GM12878 (cell line): ENCODE measurements around the gene PNMT. TPM values are rescaled to one million over a fixed set of nuclear protein-coding genes. Genes with fewer than 3 reads are reported as not detected.

Experiments
- ATAC-seq: fragments of 200-7000 bp; cut with Tn5 transposase; 3 replicates; pipeline ENCODE4 v1.9.1; 2020; ENCODE audit warnings: mild to moderate bottlenecking, moderate library complexity
- BruUV-seq: library from RNA; stranded (reverse); fragments of 400-500 nt; replicated peaks from 2 replicates; lab custom pipeline; 2021; lab: Mats Ljungman, UMichigan
- CTCF ChIA-PET: fragments of 300-600 bp; sonication (Branson Sonifier 250); formaldehyde crosslinking; extraction: SDS; loops from one replicate; lab custom pipeline; 2021; ENCODE audit warnings: inconsistent platforms; lab: Yijun Ruan, JAX
- POLR2A ChIA-PET: fragments of 350-600 bp; formaldehyde crosslinking; extraction: SDS; loops from one replicate; lab custom pipeline; 2021; ENCODE audit warnings: inconsistent platforms; lab: Charles Lee
- RAD21 ChIA-PET: fragments of 300-600 bp; sonication (Branson Sonifier 250); formaldehyde crosslinking; loops from one replicate; lab custom pipeline; 2023; ENCODE audit warnings: antibody characterized with exemption; ENCODE audit not compliant: unreplicated experiment; lab: Charles Lee
- SMC1A ChIA-PET: fragments of 300-600 bp; sonication (Branson Sonifier 250); formaldehyde crosslinking; loops from one replicate; lab custom pipeline; 2023; ENCODE audit not compliant: unreplicated experiment, uncharacterized antibody; lab: Charles Lee
- DNase-seq: peaks from one replicate; pipeline ENCODE4 v3.0.0-alpha.2; 2011; ENCODE audit warnings: low read depth, low spot score
- FAIRE-seq: peaks from 3 replicates; lab custom pipeline; 2011; peaks lifted over from hg19 to GRCh38; lab: Jason Lieb, UNC
- H2AFZ ChIP-seq: 2 replicates; pipeline ENCODE4 v1.6.0; 2011; ENCODE audit warnings: low read depth, low read length, control low read depth; ENCODE audit not compliant: control insufficient read depth
- H3K27ac ChIP-seq: 2 replicates; pipeline ENCODE4 v1.5.1; 2011; ENCODE audit warnings: control low read depth; ENCODE audit not compliant: control insufficient read depth, insufficient read depth
- H3K27me3 ChIP-seq, 2 experiments: replicated peaks in 1 of 2; 2 replicates each; pipeline versions ENCODE4 v1.6.0 to v1.6.1; 2011; ENCODE audit warnings: low read length in 1 of 2; ENCODE audit not compliant: control insufficient read depth in 2 of 2, insufficient read depth in 2 of 2
- H3K36me3 ChIP-seq, 2 experiments: 2 replicates each; pipeline ENCODE4 v1.5.1; 2011; ENCODE audit warnings: low read length in 1 of 2; ENCODE audit not compliant: control insufficient read depth in 2 of 2, insufficient read depth in 2 of 2
- H3K4me1 ChIP-seq: 2 replicates; pipeline ENCODE4 v1.6.1; 2011; ENCODE audit warnings: mild to moderate bottlenecking, low read length, moderate library complexity, mixed read lengths; ENCODE audit not compliant: control insufficient read depth, insufficient read depth
- H3K4me2 ChIP-seq: 2 replicates; pipeline ENCODE4 v1.6.0; 2011; ENCODE audit warnings: control low read depth; ENCODE audit not compliant: control insufficient read depth, insufficient read depth
- H3K4me3 ChIP-seq: fragments of 200-600 bp; sonication (generic); 2 replicates; pipeline ENCODE4 v1.5.1; 2016
- H3K79me2 ChIP-seq: 2 replicates; pipeline ENCODE4 v1.6.0; 2011; ENCODE audit warnings: low read length; ENCODE audit not compliant: control insufficient read depth, insufficient read depth
- H3K9ac ChIP-seq: 2 replicates; pipeline ENCODE4 v1.8.0; 2011; ENCODE audit warnings: low read length, control low read depth, mixed read lengths; ENCODE audit not compliant: control insufficient read depth, insufficient read depth
- H3K9me3 ChIP-seq: replicated peaks from 3 replicates; pipeline ENCODE4 v1.5.1; 2011; ENCODE audit warnings: mild to moderate bottlenecking, low read length; ENCODE audit not compliant: control insufficient read depth, insufficient read depth
- H4K20me1 ChIP-seq: 2 replicates; pipeline ENCODE4 v1.6.0; 2011; ENCODE audit not compliant: control insufficient read depth, insufficient read depth
- BCL3 ChIP-seq: IDR thresholded peaks from 2 replicates; pipeline ENCODE4 v1.6.1; 2011; ENCODE audit warnings: borderline replicate concordance, low read depth, mild to moderate bottlenecking, moderate library complexity, low read length; ENCODE audit not compliant: insufficient read depth, poor library complexity, severe bottlenecking
- CEBPZ ChIP-seq: fragments of 150-350 bp; IDR thresholded peaks from 2 replicates; pipeline ENCODE4 v1.6.1; 2016; ENCODE audit warnings: low read depth, low read length
- CHD4 ChIP-seq: fragments of 200-600 bp; sonication (generic); IDR thresholded peaks from 2 replicates; pipeline ENCODE4 v1.6.1; 2016; ENCODE audit warnings: mild to moderate bottlenecking
- ESRRA ChIP-seq: IDR thresholded peaks from 2 replicates; pipeline ENCODE4 v1.6.1; 2012; ENCODE audit warnings: mild to moderate bottlenecking, low read length, improper control_type of control experiment
- IRF4 ChIP-seq: IDR thresholded peaks from 2 replicates; pipeline ENCODE4 v1.6.1; 2011; ENCODE audit warnings: low read depth, low read length
- POLR2AphosphoS5 ChIP-seq: IDR thresholded peaks from 2 replicates; pipeline ENCODE4 v1.6.1; 2011; ENCODE audit warnings: mild to moderate bottlenecking, low read length, inconsistent platforms
- RAD21 ChIP-seq: IDR thresholded peaks from 2 replicates; pipeline ENCODE4 v1.6.1; 2011; ENCODE audit warnings: mild to moderate bottlenecking, low read depth, low read length, moderate library complexity; ENCODE audit not compliant: insufficient read depth
- RBBP5 ChIP-seq: fragments of 200-600 bp; sonication (generic); conservative IDR thresholded peaks from 2 replicates; pipeline ENCODE4 v1.6.1; 2016
- SMC3 ChIP-seq: IDR thresholded peaks from 2 replicates; pipeline ENCODE4 v1.6.1; 2011; ENCODE audit warnings: low read length, improper control_type of control experiment, borderline replicate concordance
- WGBS: methylation state at CpG from one replicate; pipeline ENCODE4 v1.1.6; 2016; ENCODE audit warnings: low lambda C conversion rate; ENCODE audit not compliant: insufficient replicate concordance, insufficient coverage; ENCODE audit errors: missing lambda C conversion rate; 5-methylcytosine and 5-hydroxymethylcytosine counted together
- in situ Hi-C: fragments of 300-500 bp; cut with MboI; formaldehyde crosslinking; loops from 9 replicates; pipeline ENCODE4 v1.14.3; 2018; ENCODE audit warnings: mixed read lengths
- intact Hi-C: fragments of 100-400 bp; cut with micrococcal nuclease; formaldehyde crosslinking; loops from one replicate; pipeline ENCODE4 v1.14.2; 2022; ENCODE audit not compliant: unreplicated experiment
- polyA plus RNA-seq, 11 experiments: library from polyadenylated mRNA; depleted of rRNA in 4 of 11; unstranded in 6 of 11; stranded (reverse) in 5 of 11; fragments of >200 nt; fragmentation: Nextera tagmentation in 4 of 11; fragmentation: Illumina TruSeq in 1 of 11; extraction: Ambion mirVana in 4 of 11; extraction: Trizol in 1 of 11; gene quantifications; 1 replicate in 1 of 11; 2 replicates in 10 of 11; pipeline versions ENCODE4 v1.2.1 to v1.2.3, GENCODE V29; 2011 to 2016; ENCODE audit warnings: inconsistent platforms in 2 of 11, missing spikeins in 2 of 11, low read depth in 1 of 11
- total RNA-seq, 4 experiments: library from RNA; depleted of rRNA in 3 of 4; stranded (reverse); fragments of >200 nt in 3 of 4; fragmentation: Illumina TruSeq in 1 of 4; extraction: Trizol in 1 of 4; gene quantifications; 2 replicates each; pipeline versions ENCODE4 v1.2.1 to v1.2.3, GENCODE V29; 2013 to 2021
- TF ChIP-seq, protein P1 (sequence below): IDR thresholded peaks from 2 replicates; pipeline ENCODE4 v1.6.1; 2012; ENCODE audit warnings: low read length, inconsistent platforms

PNMT gene
- total and polyA plus RNA-seq, 10 of the 15 experiments (the other 5 are each of a cell fraction or from before 2014, with no cell fraction given) = not detected

DNA sequence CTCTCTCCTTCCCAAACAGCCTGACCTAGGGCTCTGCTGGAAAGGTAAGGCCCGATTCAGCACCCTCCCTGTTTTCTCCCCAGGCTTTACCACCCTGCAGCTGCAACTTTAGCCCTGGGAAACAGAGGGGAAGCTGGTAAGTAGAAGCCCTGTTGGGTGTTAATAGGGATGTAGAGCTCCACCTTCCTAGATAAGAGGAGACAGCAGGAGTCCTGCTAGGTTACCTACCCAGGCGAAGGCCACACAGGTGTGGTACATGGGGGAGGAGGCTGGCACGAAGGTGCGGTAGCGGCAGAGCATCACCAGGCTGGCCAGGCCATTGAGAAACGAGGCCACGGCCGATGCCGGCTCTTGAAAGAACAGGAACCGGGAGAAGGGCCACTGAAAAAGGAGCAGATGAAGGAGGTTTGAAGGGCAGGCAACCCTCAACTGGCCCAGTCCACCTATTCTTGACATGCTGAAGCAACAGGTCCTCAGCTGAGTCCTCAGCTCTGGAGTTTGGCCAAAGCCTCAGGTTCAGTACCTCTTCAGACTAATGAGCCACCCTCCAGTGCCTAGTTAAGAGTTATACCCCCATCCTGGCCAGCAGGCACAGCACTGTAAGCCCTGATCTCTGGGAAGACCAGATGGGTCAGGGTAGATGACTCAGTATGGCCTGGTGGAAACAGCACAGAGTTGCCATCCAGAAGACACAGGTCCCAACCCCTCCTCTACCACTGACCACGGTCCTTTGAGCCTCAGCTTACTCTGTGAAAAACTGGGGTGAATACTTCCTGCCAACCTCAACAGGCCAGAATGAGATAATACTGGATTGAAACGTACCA lies 16.3 kb downstream of the PNMT start:
- FAIRE-seq (no peak), ATAC-seq (no peak), DNase-seq (no peak)
- H3K27ac ChIP-seq = no peak overlapping the region
- no peak overlapping the region for H3K4me3 ChIP-seq
- ChIA-PET RAD21 (no interaction called here), CTCF (interaction anchor here (0.9 to 1.1 kb wide), 2 partner anchors 30 to 47 kb away, joined by 4 to 6 read pairs; no protein-coding TSS in a partner anchor), POLR2A (no interaction called here), SMC1A (interaction anchor here (0.9 to 1.4 kb wide), 2 partner anchors 26 to 53 kb away, joined by 3 read pairs; partner anchors contain the start of gene GRB7)
- H4K20me1 ChIP-seq = no peaks in the 10 kb centered on the region
- H3K79me2 ChIP-seq = no peaks in the 10 kb centered on the region; the same call in 1 of the 2 replicates
- H3K9me3 ChIP-seq = no peaks in the 10 kb centered on the region
- no peaks in the 10 kb centered on the region for H3K36me3 ChIP-seq
- intact Hi-C loops (no loop called here), in situ Hi-C loops (no loop called here)
- peaks cover 18% of the 10 kb centered on the region for H3K4me1 ChIP-seq
- no peak overlapping the region for H3K9ac ChIP-seq
- H3K4me2 ChIP-seq = no peak overlapping the region
- no peaks in the 10 kb centered on the region for H3K27me3 ChIP-seq
- no peak for TF ChIP-seq SMC3
- no peak for TF ChIP-seq BCL3
- TF ChIP-seq CHD4 = no peak
- TF ChIP-seq, protein P1, sequence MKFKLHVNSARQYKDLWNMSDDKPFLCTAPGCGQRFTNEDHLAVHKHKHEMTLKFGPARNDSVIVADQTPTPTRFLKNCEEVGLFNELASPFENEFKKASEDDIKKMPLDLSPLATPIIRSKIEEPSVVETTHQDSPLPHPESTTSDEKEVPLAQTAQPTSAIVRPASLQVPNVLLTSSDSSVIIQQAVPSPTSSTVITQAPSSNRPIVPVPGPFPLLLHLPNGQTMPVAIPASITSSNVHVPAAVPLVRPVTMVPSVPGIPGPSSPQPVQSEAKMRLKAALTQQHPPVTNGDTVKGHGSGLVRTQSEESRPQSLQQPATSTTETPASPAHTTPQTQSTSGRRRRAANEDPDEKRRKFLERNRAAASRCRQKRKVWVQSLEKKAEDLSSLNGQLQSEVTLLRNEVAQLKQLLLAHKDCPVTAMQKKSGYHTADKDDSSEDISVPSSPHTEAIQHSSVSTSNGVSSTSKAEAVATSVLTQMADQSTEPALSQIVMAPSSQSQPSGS = no peak
- no peak for TF ChIP-seq POLR2AphosphoS5
- TF ChIP-seq ESRRA = no peak
- no peak for TF ChIP-seq RAD21
- TF ChIP-seq CEBPZ = no peak
- TF ChIP-seq IRF4 = no peak
- no peak for TF ChIP-seq RBBP5
- BruUV-seq = no TSS peak
- no peak overlapping the region for H2AFZ ChIP-seq
- 91% methylated on average over 12 of the region's 12 CpGs for WGBS
